HUES64 (cell line): ENCODE data around the gene DAPP1.

ENCODE experiments used
- H3K27ac ChIP-seq: 2 replicates; pipeline ENCODE4 v1.7.0; 2013; ENCODE audit warnings: low read depth, low read length, inconsistent platforms
- H3K27me3 ChIP-seq: 2 replicates; pipeline ENCODE4 v1.6.1; 2013; ENCODE audit warnings: mild to moderate bottlenecking, low read length; ENCODE audit not compliant: insufficient read depth
- H3K36me3 ChIP-seq: 2 replicates; pipeline ENCODE4 v1.6.1; 2013; ENCODE audit warnings: mild to moderate bottlenecking, low read length; ENCODE audit not compliant: insufficient read depth
- H3K4me1 ChIP-seq: 2 replicates; pipeline ENCODE4 v1.6.1; 2013; ENCODE audit warnings: mild to moderate bottlenecking, low read length, moderate library complexity; ENCODE audit not compliant: insufficient read depth
- H3K4me3 ChIP-seq: 2 replicates; pipeline ENCODE4 v1.5.1; 2013; ENCODE audit warnings: mild to moderate bottlenecking, low read length, moderate library complexity
- H3K9ac ChIP-seq: 2 replicates; pipeline ENCODE4 v1.6.1; 2013; ENCODE audit warnings: mild to moderate bottlenecking, low read depth, low read length
- H3K9me3 ChIP-seq: 2 replicates; pipeline ENCODE4 v1.6.1; 2013; ENCODE audit warnings: low read depth, low read length; ENCODE audit not compliant: insufficient read depth
- WGBS: fragments of 150-250, 120-280 bp; methylation state at CpG from one replicate; pipeline ENCODE4 v1.1.7; 2013; ENCODE audit warnings: missing lambda C conversion rate; 5-methylcytosine and 5-hydroxymethylcytosine counted together

DAPP1 gene

DNA sequence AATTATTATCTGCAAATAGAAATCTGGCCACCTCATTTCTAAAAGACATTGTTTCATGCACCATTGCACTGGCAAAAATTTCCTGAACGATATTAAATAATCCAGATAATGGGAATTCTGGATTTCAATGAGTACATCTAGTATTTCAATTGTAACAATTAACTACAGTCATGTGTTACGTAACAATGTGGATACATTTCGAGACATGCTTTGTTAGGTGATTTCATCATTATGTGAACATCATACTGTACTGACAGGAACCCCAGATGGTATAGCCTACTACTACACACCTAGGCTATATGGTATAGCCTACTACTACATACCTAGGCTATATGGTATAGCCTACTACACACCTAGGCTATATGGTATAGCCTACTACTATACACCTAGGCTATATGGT lies 62.8 kb downstream of the DAPP1 start:
- 94% methylated on average over 3 of the region's 3 CpGs for WGBS

DNA sequence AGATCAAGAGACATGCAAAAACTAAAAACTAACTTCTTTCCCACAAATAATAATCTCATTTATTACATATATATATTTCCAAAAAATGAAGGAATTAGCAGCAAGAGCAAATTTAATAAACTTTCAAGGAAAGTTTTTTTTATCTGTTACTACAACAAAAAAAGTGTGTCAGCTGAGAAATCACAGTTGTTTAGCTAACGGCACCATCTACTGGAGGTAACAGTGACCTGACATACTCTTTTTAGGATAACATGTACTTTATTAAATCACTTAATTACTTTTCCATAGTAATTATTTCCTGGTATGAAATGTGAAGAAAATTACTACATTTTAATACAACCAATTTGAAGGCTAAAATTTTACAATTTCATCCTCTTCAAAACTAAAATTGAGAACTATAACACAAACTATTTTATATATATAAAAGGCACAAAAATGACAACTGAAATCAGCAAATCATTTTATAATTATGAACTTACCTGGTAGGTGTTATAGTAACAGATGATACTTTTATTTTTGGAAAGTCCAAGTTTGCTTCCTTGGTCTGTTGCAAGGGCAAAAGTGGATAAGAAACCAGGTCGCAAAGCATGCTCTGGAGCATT lies 68.5 kb downstream of the DAPP1 start:
- Histone ChIP-seq H3K9me3 (no peaks in the 10 kb centered on the region), H3K4me1 (no peaks in the 10 kb centered on the region), H3K36me3 (peaks cover 59% of the 10 kb centered on the region), H3K27me3 (no peaks in the 10 kb centered on the region), H3K4me3 (no peak overlapping the region), H3K27ac (no peak overlapping the region), H3K9ac (no peak overlapping the region)
- WGBS = 96% methylated on average over 1 of the region's 2 CpGs

More for the DNA sequence above, 62.8 kb downstream of the DAPP1 start:
- Histone ChIP-seq H3K27me3 (no peaks in the 10 kb centered on the region), H3K9ac (no peak overlapping the region), H3K36me3 (peaks cover 58% of the 10 kb centered on the region), H3K9me3 (no peaks in the 10 kb centered on the region), H3K27ac (no peak overlapping the region), H3K4me1 (no peaks in the 10 kb centered on the region), H3K4me3 (no peak overlapping the region)

DNA sequence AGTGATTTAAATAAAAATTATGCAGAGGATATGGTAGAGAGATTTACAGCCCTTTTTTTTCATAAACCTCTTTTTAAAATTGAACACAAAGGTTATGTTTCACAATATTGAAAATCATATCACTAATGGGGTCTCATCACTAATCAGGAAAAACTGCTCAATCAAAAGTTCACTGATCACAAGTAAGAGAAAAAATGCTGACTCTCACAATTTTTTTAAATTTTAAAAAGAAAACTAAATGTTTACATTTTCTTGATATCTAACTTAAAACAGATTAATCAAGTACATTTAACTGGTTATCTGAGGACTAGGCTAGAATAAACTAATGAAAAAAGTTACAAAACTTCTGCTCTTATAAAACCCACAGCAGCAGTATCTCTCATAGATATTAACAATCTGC lies 69.1 kb downstream of the DAPP1 start:
- Histone ChIP-seq H3K4me1 (no peaks in the 10 kb centered on the region), H3K4me3 (no peak overlapping the region), H3K27ac (no peak overlapping the region), H3K36me3 (peaks cover 53% of the 10 kb centered on the region), H3K9ac (no peak overlapping the region), H3K9me3 (no peaks in the 10 kb centered on the region), H3K27me3 (no peaks in the 10 kb centered on the region)

DNA sequence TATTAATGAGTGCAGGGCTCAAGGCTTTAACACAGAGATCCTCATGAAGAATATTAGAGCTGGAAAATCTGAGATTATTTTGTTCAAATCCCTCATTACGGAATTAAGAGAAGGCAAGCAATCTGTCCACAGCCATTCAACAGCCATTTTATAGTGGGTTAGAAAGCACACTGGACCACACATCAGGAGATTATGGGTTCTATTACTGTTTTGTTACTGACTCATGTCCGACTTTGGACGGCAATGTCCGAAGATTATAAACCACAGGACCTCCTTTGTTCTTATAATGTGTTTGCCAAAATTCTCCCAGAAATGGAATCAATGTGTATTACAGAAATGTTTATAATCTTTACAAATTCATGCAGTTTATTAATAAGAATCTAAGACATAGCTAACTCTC lies 69.5 kb downstream of the DAPP1 start:
- peaks cover 49% of the 10 kb centered on the region for H3K36me3 ChIP-seq
- no peak overlapping the region for H3K4me3 ChIP-seq
- no peaks in the 10 kb centered on the region for H3K9me3 ChIP-seq
- no peaks in the 10 kb centered on the region for H3K27me3 ChIP-seq
- H3K27ac ChIP-seq = no peak overlapping the region
- WGBS = 93% methylated on average over 4 of the region's 4 CpGs
- no peaks in the 10 kb centered on the region for H3K4me1 ChIP-seq
- no peak overlapping the region for H3K9ac ChIP-seq

DNA sequence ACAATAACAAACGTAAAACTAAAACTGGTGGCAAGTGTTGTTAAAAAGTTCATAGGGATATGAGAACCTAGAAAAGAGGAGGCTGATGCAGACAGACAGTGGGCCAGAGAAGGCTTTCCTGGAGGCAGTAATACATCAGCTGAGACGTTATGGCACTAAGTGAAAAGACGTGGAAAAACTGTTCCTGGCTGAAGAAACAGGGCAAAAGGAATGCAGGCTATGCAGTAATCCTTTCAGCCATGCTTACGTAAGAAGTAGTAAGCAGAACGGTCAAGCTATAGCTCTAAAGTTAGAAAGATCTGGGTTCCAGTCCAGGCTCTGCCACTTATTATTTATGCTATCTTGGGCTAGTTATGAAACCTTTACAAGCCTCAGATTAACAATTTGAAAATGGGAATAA lies 71.2 kb downstream of the DAPP1 start:
- H3K9me3 ChIP-seq = no peaks in the 10 kb centered on the region
- H3K9ac ChIP-seq = no peak overlapping the region
- no peak overlapping the region for H3K4me3 ChIP-seq
- no peaks in the 10 kb centered on the region for H3K27me3 ChIP-seq
- no peak overlapping the region for H3K27ac ChIP-seq
- H3K4me1 ChIP-seq = no peaks in the 10 kb centered on the region
- H3K36me3 ChIP-seq = peaks cover 34% of the 10 kb centered on the region
- 85% methylated on average over 5 of the region's 5 CpGs for WGBS

DNA sequence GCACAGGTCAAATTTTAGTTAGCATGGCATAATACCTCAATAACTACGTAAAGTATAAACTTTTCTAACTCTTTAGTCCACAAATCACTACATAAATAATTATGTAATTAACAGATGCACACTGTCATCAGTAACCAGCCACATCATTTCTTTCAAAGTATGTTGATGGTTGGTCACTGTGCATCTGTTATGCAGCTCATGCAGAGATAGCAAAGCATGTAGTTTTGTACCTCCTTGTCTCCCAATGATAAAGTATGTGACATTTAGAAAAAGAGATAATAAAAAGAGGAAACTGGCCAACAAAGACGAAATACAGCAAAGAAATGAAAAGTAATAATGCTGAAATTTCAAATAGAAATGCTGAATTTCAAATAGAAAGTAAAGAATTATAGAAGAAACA lies 74.7 kb downstream of the DAPP1 start:
- WGBS = 100% methylated on average over 2 of the region's 2 CpGs
- H3K9ac ChIP-seq = no peak overlapping the region
- H3K4me3 ChIP-seq = no peak overlapping the region
- H3K27me3 ChIP-seq = no peaks in the 10 kb centered on the region
- no peaks in the 10 kb centered on the region for H3K9me3 ChIP-seq
- no peak overlapping the region for H3K27ac ChIP-seq
- peaks cover 11% of the 10 kb centered on the region; the same call in 1 of the 2 replicates for H3K36me3 ChIP-seq
- H3K4me1 ChIP-seq = no peaks in the 10 kb centered on the region

DNA sequence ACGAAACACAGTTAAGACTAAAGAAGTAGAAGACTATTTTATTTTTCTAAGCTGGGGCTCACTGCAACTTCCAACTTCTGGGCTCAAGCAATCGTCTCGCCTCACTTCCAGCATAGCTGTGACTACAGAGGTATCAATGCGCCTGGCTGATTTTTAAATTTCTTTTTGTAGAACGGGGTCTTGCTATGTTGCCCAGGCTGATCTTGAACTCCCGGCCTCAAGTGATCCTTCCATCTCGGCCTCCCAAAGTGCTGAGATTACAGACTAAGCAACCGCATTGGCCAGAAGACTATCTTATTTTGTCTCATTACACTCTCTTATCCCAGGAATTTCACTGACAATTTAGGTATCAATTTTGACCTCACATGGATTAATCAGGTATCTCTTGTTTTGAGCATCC lies 76.4 kb downstream of the DAPP1 start:
- no peak overlapping the region for H3K9ac ChIP-seq

DNA sequence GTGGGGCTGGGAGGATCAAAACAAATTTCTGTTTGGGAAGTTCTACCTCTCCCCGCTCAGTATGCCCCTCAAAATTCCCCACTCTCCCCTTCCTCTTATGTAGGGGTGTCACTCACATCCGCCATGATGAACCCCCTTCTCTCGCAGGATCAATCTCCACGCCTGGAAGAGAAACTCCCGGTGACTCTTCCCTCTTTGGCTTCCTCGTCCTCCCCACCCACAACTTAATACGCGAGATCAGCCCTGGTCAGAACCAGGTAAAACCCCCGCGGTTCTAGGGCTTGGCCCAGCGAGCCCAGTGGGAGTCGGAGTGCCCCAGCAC lies 77.2 kb downstream of the DAPP1 start:
- WGBS = 2% methylated on average over 12 of the region's 12 CpGs
- peak overlapping the region; percentile 67 for H3K9ac ChIP-seq
- H3K4me3 ChIP-seq = peak overlapping the region; percentile 95
- no peaks in the 10 kb centered on the region for H3K27me3 ChIP-seq
- no peaks in the 10 kb centered on the region for H3K4me1 ChIP-seq
- H3K9me3 ChIP-seq = no peaks in the 10 kb centered on the region
- peak overlapping the region; percentile 59; the same call in 1 of the 2 replicates for H3K27ac ChIP-seq
- H3K36me3 ChIP-seq = peaks cover 9% of the 10 kb centered on the region; the same call in 1 of the 2 replicates

More for the DNA sequence above, 76.4 kb downstream of the DAPP1 start:
- Histone ChIP-seq H3K9me3 (no peaks in the 10 kb centered on the region), H3K4me1 (no peaks in the 10 kb centered on the region), H3K27ac (no peak overlapping the region), H3K27me3 (no peaks in the 10 kb centered on the region), H3K36me3 (peaks cover 6% of the 10 kb centered on the region; the same call in 1 of the 2 replicates), H3K4me3 (peak overlapping the region; percentile 95)
- 96% methylated on average over 8 of the region's 8 CpGs for WGBS

DNA sequence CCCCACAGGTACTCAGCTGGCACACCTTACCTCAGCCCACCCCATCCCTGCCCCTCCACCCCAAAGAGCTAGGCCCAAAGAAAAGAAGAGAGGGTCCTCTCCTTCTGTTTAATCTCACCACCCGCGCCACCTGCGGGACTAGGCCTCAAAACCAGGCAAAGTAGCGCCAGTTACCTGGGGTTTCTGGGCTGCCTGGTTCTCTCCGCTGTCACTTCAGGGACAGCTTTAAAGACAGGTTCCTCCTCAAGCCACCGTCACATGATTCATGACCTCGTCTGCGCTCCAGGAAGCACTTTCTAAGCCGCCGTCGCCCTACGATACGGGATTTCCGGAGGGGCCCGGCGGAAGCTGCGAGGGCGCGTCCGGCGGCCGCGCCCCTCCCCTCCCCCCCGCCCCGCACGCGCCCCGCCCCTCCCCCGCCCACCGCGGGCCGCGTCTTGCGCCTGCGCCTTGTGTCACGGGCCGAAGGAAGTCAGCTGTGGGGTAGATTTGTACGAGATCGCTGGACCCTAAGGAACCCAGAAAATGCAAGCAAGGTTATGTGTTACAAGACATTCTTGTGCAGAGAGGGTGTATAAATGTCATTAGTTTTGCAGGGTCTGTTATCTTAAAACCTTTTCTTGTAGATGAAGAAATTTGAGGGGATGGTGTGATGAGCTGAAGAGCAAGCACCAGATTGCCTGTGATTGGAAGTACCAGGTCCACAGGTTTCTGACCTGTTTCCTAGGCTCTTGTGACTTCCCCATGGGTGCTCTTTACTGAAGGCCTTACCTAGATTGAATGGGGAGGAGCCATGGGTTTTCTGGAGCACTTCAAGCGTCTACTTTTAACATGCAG lies 77.8 kb downstream of the DAPP1 start, which contains the start of gene LAMTOR3:
TSS of gene LAMTOR3 (minus strand) at position 267 of the 837 bp plus-strand sequence. CDS start 464 bp downstream, outside the sequence.
- H3K27me3 ChIP-seq = no peaks in the 10 kb centered on the region
- 3% methylated on average over 29 of the region's 40 CpGs for WGBS
- no peaks in the 10 kb centered on the region for H3K4me1 ChIP-seq
- no peaks in the 10 kb centered on the region for H3K9me3 ChIP-seq
- H3K4me3 ChIP-seq = peak within 1 kb of the TSS; percentile 95
- H3K9ac ChIP-seq = peak within 1 kb of the TSS; percentile 67
- peak within 1 kb of the TSS; percentile 80; the same call in 1 of the 2 replicates for H3K27ac ChIP-seq
- peaks cover 8% of the 10 kb centered on the region; the same call in 1 of the 2 replicates for H3K36me3 ChIP-seq

DNA sequence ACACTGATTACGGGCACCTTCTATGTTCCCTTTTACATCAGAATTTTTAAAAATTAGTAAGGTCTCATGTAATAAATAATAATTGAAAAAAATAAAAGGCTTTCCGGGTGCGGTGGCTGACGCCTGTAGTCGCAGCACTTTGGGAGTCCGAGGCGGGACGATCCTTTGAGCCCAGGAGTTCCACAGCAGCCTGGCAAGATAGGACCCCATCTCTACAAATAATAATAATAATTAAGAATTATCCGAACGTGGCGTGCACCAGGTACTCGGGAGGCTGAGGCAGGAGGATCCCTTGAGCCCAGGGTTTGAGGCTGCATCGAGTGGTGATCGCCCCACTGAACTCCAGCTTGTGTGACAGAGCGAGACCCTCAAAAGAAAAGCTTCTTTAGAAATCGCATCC lies 78.4 kb downstream of the DAPP1 start:
- H3K27ac ChIP-seq = peak overlapping the region; percentile 80; the same call in 1 of the 2 replicates
- H3K36me3 ChIP-seq = peaks cover 12% of the 10 kb centered on the region; the same call in 1 of the 2 replicates
- no peaks in the 10 kb centered on the region for H3K27me3 ChIP-seq
- peak overlapping the region; percentile 95 for H3K4me3 ChIP-seq
- H3K9ac ChIP-seq = peak overlapping the region; percentile 60; the same call in 1 of the 2 replicates
- H3K9me3 ChIP-seq = no peaks in the 10 kb centered on the region
- 94% methylated on average over 15 of the region's 16 CpGs for WGBS
- H3K4me1 ChIP-seq = no peaks in the 10 kb centered on the region

DNA sequence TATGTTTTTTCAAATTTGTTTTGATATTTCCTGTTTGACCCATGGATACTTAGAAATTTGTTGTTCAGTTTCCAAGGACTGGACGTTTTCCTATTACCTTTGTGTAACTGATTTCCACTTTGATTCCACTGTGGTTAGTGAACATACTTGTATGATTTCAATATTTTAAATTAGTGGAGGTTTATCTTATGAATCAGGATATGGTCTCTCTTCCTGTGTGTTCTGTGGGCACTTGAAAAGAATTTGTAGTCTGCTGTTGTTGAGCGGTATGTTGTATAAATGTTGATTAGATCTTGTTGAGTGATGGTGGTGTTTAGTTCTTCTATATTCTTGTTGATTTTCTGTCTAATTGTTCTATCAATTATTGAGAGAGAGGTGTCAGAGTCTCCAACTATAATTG lies 98.8 kb downstream of the DAPP1 start:
- Histone ChIP-seq H3K36me3 (peaks cover 37% of the 10 kb centered on the region), H3K4me3 (no peak overlapping the region), H3K9ac (no peak overlapping the region), H3K9me3 (no peaks in the 10 kb centered on the region; the same call in 1 of the 2 replicates), H3K27me3 (no peaks in the 10 kb centered on the region), H3K27ac (no peak overlapping the region), H3K4me1 (no peaks in the 10 kb centered on the region)
- WGBS = 100% methylated on average over 2 of the region's 2 CpGs
